H1 (cell line): Measurements from ENCODE around the gene FCN2. TPM values are rescaled to one million over a fixed set of nuclear protein-coding genes. Genes with fewer than 3 reads are reported as not detected.

Source experiments
- ASH2L ChIP-seq: fragments of 200-600, 300-600 bp; sonication (generic); IDR thresholded peaks from one replicate; pipeline ENCODE4 v1.7.1; 2017; ENCODE audit warnings: low read length
- CHD7 ChIP-seq: fragments of 300-600 bp; sonication (generic); IDR thresholded peaks from 2 replicates; pipeline ENCODE4 v1.7.1; 2012; ENCODE audit warnings: low read length, moderate library complexity, mild to moderate bottlenecking, inconsistent platforms; ENCODE audit not compliant: insufficient replicate concordance
- CTBP2 ChIP-seq: IDR thresholded peaks from 2 replicates; pipeline ENCODE4 v1.7.0; 2011; ENCODE audit warnings: borderline replicate concordance, mild to moderate bottlenecking, moderate library complexity, mixed read lengths, low read length; ENCODE audit not compliant: insufficient read depth, insufficient read length
- RBBP5 ChIP-seq: IDR thresholded peaks from 2 replicates; pipeline ENCODE4 v1.7.1; 2012; ENCODE audit warnings: low read depth, mild to moderate bottlenecking, inconsistent platforms, low read length, moderate library complexity, borderline replicate concordance
- SP1 ChIP-seq: IDR thresholded peaks from 2 replicates; pipeline ENCODE4 v1.6.1; 2011; ENCODE audit warnings: low read depth, low read length
- polyA plus RNA-seq, 7 experiments: library from polyadenylated mRNA; depleted of rRNA in 3 of 7; stranded (reverse) in 5 of 7; unstranded in 2 of 7; fragments of >200 nt in 5 of 7; fragments of 200-250 nt in 2 of 7; gene quantifications; 1 replicate in 5 of 7; 2 replicates in 1 of 7; 4 replicates in 1 of 7; pipeline versions ENCODE4 v1.2.1 to v1.2.3, GENCODE V29; 2011 to 2013; ENCODE audit warnings: missing spikeins in 2 of 7, mixed read lengths in 2 of 7
- total RNA-seq: library from RNA; stranded (reverse); fragmentation: NEBNext Ultra II Directional; extraction: Animal tissue kit (Norgen Biotek cat#: 25700); gene quantifications from 2 replicates; pipeline ENCODE4 v1.2.1, GENCODE V29; 2021

The FCN2 gene
- total and polyA plus RNA-seq, 2 of the 8 experiments (the other 6 are each of a cell fraction or from before 2014, with no cell fraction given): not detected

DNA sequence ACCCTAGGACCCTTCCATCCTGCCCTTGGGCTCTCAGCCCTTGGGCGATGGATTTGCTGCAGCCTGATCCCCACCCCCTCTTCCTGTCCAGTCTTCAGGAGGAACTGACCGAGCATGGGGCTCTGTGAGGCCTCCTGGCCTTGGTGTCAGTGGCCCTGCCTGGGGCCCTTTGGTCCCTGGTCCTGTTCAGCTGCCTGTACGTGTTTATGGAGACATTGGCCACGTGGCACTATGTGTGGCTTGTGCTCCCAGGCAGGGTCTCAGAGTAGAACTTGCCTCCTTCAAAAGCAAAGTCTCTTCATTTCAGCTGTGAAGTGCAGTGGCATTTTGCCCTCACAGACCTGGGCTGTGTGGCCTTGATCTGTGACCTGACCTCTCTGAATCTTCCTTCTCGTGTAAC, 11.1 kb downstream of the FCN2 start (continued):
- no peak for TF ChIP-seq CHD7
- no peak for TF ChIP-seq RBBP5
- no peak for TF ChIP-seq SP1
- no peak for TF ChIP-seq ASH2L
- no peak for TF ChIP-seq CTBP2
- TF ChIP-seq, all 59 proteins: peak for 0
